Measurements from ENCODE around the gene MPRIP.

Gene MPRIP

GRCh38 chr17:17128476-17129075, 86.3 kb downstream of the MPRIP start:
- H4K12ac ChIP-seq (ENCODE audit: low read depth, low read length), result no peak overlapping the region
- H3K79me2 ChIP-seq (ENCODE audit: control insufficient read depth, insufficient read depth, low read length, poor library complexity), result peaks cover 1% of the 10 kb centered on the region
- H2BK120ac ChIP-seq (ENCODE audit: insufficient read depth, low read length, poor library complexity), result no peak overlapping the region
- no peaks in the 10 kb centered on the region for H3K27me3 ChIP-seq (ENCODE audit: insufficient read depth, low read length)
- H3K23ac ChIP-seq (ENCODE audit: low read length), result no peak overlapping the region
- no peak overlapping the region for H3K4ac ChIP-seq (ENCODE audit: low read depth, low read length)
- no peaks in the 10 kb centered on the region for H3K9me3 ChIP-seq (ENCODE audit: insufficient read depth, low read depth, low read length)
- H3K4me1 ChIP-seq (ENCODE audit: control insufficient read depth in 1 of 2, insufficient read depth in 2 of 2, low read length in 2 of 2), result no peaks in the 10 kb centered on the region
- H3K14ac ChIP-seq (ENCODE audit: low read length), result no peak overlapping the region
- H3K27ac ChIP-seq (ENCODE audit: low read depth, low read length), result no peak overlapping the region
- no peak overlapping the region for H4K8ac ChIP-seq (ENCODE audit: low read depth, low read length)
- H3K18ac ChIP-seq (ENCODE audit: low read length), result no peak overlapping the region
- H3K4me3 ChIP-seq (ENCODE audit: low read depth, low read length), result peak overlapping the region; percentile 40
- H4K91ac ChIP-seq (ENCODE audit: low read depth, low read length), result no peak overlapping the region
- no peak overlapping the region for H2AK5ac ChIP-seq (ENCODE audit: low read length)
- H2AFZ ChIP-seq (ENCODE audit: insufficient read depth, low read length, poor library complexity), result no peak overlapping the region
- no peak overlapping the region for H3K4me2 ChIP-seq (ENCODE audit: low read length)
- no peak overlapping the region for H3K9ac ChIP-seq (ENCODE audit: low read length)
- no peak overlapping the region for H2BK5ac ChIP-seq (ENCODE audit: low read depth, low read length, poor library complexity)
- DNase-seq, result no peak
- peaks cover 65 to 76% of the 10 kb centered on the region in 2 experiments for H3K36me3 ChIP-seq (ENCODE audit: control insufficient read depth in 1 of 2, insufficient read depth in 2 of 2, low read length in 2 of 2)
- WGBS (ENCODE audit: extremely low coverage, insufficient coverage, insufficient read length), result no CpG with 5 or more reads among the region's 14 CpGs
- no peaks in the 10 kb centered on the region for H3K79me1 ChIP-seq (ENCODE audit: low read length)
- H2BK12ac ChIP-seq (ENCODE audit: low read length), result no peak overlapping the region

- Histone ChIP-seq H3K27me3 (ENCODE audit: insufficient read depth, low read length) (no peaks in the 10 kb centered on the region), H3K4me1 (ENCODE audit: control insufficient read depth in 1 of 2, insufficient read depth in 2 of 2, low read length in 2 of 2) (no peaks in the 10 kb centered on the region), H4K12ac (ENCODE audit: low read depth, low read length) (no peak overlapping the region), H3K14ac (ENCODE audit: low read length) (no peak overlapping the region), H3K9me3 (ENCODE audit: insufficient read depth, low read depth, low read length) (no peaks in the 10 kb centered on the region), H3K79me2 (ENCODE audit: control insufficient read depth, insufficient read depth, low read length, poor library complexity) (no peaks in the 10 kb centered on the region), H3K27ac (ENCODE audit: low read depth, low read length) (no peak overlapping the region), H4K91ac (ENCODE audit: low read depth, low read length) (no peak overlapping the region), H3K4me3 (ENCODE audit: low read depth, low read length) (no peak overlapping the region), H3K23ac (ENCODE audit: low read length) (no peak overlapping the region), H3K18ac (ENCODE audit: low read length) (no peak overlapping the region), H3K4me2 (ENCODE audit: low read length) (no peak overlapping the region), H2BK5ac (ENCODE audit: low read depth, low read length, poor library complexity) (no peak overlapping the region), H2AK5ac (ENCODE audit: low read length) (no peak overlapping the region), H2AFZ (ENCODE audit: insufficient read depth, low read length, poor library complexity) (no peak overlapping the region), H3K79me1 (ENCODE audit: low read length) (no peaks in the 10 kb centered on the region), H3K9ac (ENCODE audit: low read length) (no peak overlapping the region), H2BK120ac (ENCODE audit: insufficient read depth, low read length, poor library complexity) (no peak overlapping the region), H3K4ac (ENCODE audit: low read depth, low read length) (no peak overlapping the region), H4K8ac (ENCODE audit: low read depth, low read length) (no peak overlapping the region), H3K36me3 (ENCODE audit: control insufficient read depth in 1 of 2, insufficient read depth in 2 of 2, low read length in 2 of 2) (peaks cover 73 to 83% of the 10 kb centered on the region in 2 experiments), H2BK12ac (ENCODE audit: low read length) (no peak overlapping the region)
- WGBS (ENCODE audit: extremely low coverage, insufficient coverage, insufficient read length), result no CpG with 5 or more reads among the region's 4 CpGs
- no peak for DNase-seq
Measured at GRCh38 chr17:17129466-17129865, 87.2 kb downstream of the MPRIP start.

- Histone ChIP-seq H3K27ac (ENCODE audit: low read depth, low read length) (no peak overlapping the region), H2BK5ac (ENCODE audit: low read depth, low read length, poor library complexity) (no peak overlapping the region), H2BK120ac (ENCODE audit: insufficient read depth, low read length, poor library complexity) (no peak overlapping the region), H4K8ac (ENCODE audit: low read depth, low read length) (no peak overlapping the region), H3K79me2 (ENCODE audit: control insufficient read depth, insufficient read depth, low read length, poor library complexity) (no peaks in the 10 kb centered on the region), H3K4ac (ENCODE audit: low read depth, low read length) (no peak overlapping the region), H3K23ac (ENCODE audit: low read length) (no peak overlapping the region), H3K14ac (ENCODE audit: low read length) (no peak overlapping the region), H2AK5ac (ENCODE audit: low read length) (no peak overlapping the region), H3K18ac (ENCODE audit: low read length) (no peak overlapping the region), H2BK12ac (ENCODE audit: low read length) (no peak overlapping the region), H2AFZ (ENCODE audit: insufficient read depth, low read length, poor library complexity) (no peak overlapping the region), H3K9me3 (ENCODE audit: insufficient read depth, low read depth, low read length) (no peaks in the 10 kb centered on the region), H4K12ac (ENCODE audit: low read depth, low read length) (no peak overlapping the region), H3K36me3 (ENCODE audit: control insufficient read depth in 1 of 2, insufficient read depth in 2 of 2, low read length in 2 of 2) (peaks cover 80 to 88% of the 10 kb centered on the region in 2 experiments), H3K27me3 (ENCODE audit: insufficient read depth, low read length) (no peaks in the 10 kb centered on the region), H3K79me1 (ENCODE audit: low read length) (no peaks in the 10 kb centered on the region), H3K4me3 (ENCODE audit: low read depth, low read length) (no peak overlapping the region), H4K91ac (ENCODE audit: low read depth, low read length) (no peak overlapping the region), H3K4me1 (ENCODE audit: control insufficient read depth in 1 of 2, insufficient read depth in 2 of 2, low read length in 2 of 2) (no peaks in the 10 kb centered on the region), H3K9ac (ENCODE audit: low read length) (no peak overlapping the region), H3K4me2 (ENCODE audit: low read length) (no peak overlapping the region)
- DNase-seq, result no peak
- WGBS (ENCODE audit: extremely low coverage, insufficient coverage, insufficient read length), result 100% methylated on average over 1 of the region's 12 CpGs
Measured at GRCh38 chr17:17130077-17130844, 88.0 kb downstream of the MPRIP start.

GRCh38 chr17:17131839-17132238, 89.6 kb downstream of the MPRIP start:
- no CpG with 5 or more reads among the region's 4 CpGs for WGBS (ENCODE audit: extremely low coverage, insufficient coverage, insufficient read length)
- H3K4me3 ChIP-seq (ENCODE audit: low read depth, low read length), result no peak overlapping the region
- H2AK5ac ChIP-seq (ENCODE audit: low read length), result no peak overlapping the region
- H4K8ac ChIP-seq (ENCODE audit: low read depth, low read length), result no peak overlapping the region
- H3K14ac ChIP-seq (ENCODE audit: low read length), result no peak overlapping the region
- H2BK120ac ChIP-seq (ENCODE audit: insufficient read depth, low read length, poor library complexity), result no peak overlapping the region
- H3K4me1 ChIP-seq (ENCODE audit: control insufficient read depth in 1 of 2, insufficient read depth in 2 of 2, low read length in 2 of 2), result no peaks in the 10 kb centered on the region
- H3K27me3 ChIP-seq (ENCODE audit: insufficient read depth, low read length), result no peaks in the 10 kb centered on the region
- no peaks in the 10 kb centered on the region for H3K9me3 ChIP-seq (ENCODE audit: insufficient read depth, low read depth, low read length)
- H3K79me1 ChIP-seq (ENCODE audit: low read length), result no peaks in the 10 kb centered on the region
- H4K91ac ChIP-seq (ENCODE audit: low read depth, low read length), result no peak overlapping the region
- no peak overlapping the region for H2BK12ac ChIP-seq (ENCODE audit: low read length)
- H3K4ac ChIP-seq (ENCODE audit: low read depth, low read length), result no peak overlapping the region
- H3K36me3 ChIP-seq (ENCODE audit: control insufficient read depth in 1 of 2, insufficient read depth in 2 of 2, low read length in 2 of 2), result peaks cover 87 to 95% of the 10 kb centered on the region in 2 experiments
- H2BK5ac ChIP-seq (ENCODE audit: low read depth, low read length, poor library complexity), result no peak overlapping the region
- no peak for DNase-seq
- no peak overlapping the region for H3K9ac ChIP-seq (ENCODE audit: low read length)
- no peaks in the 10 kb centered on the region for H3K79me2 ChIP-seq (ENCODE audit: control insufficient read depth, insufficient read depth, low read length, poor library complexity)
- no peak overlapping the region for H2AFZ ChIP-seq (ENCODE audit: insufficient read depth, low read length, poor library complexity)
- H3K4me2 ChIP-seq (ENCODE audit: low read length), result no peak overlapping the region
- no peak overlapping the region for H3K23ac ChIP-seq (ENCODE audit: low read length)
- no peak overlapping the region for H3K27ac ChIP-seq (ENCODE audit: low read depth, low read length)
- no peak overlapping the region for H4K12ac ChIP-seq (ENCODE audit: low read depth, low read length)
- H3K18ac ChIP-seq (ENCODE audit: low read length), result no peak overlapping the region

Data from trophoblast cell (in vitro differentiated cells and primary cell).